Astrocyte of the spinal cord (primary cell): ENCODE results near the gene PXYLP1.
A peak's percentile ranks its signal among the peaks of the same experiment; 100 is the strongest.

Source experiments
- DNase-seq: peaks from one replicate; pipeline ENCODE4 v3.0.0; 2011; ENCODE audit warnings: low read depth, low spot score
- H3K4me3 ChIP-seq: 2 replicates; pipeline ENCODE4 v1.5.1; 2011; ENCODE audit warnings: low read depth, mild to moderate bottlenecking, low read length, moderate library complexity
- in situ Hi-C: cut with HindIII; loops from 2 replicates; pipeline ENCODE4 v1.10.0; 2017; ENCODE audit warnings: low sequenced_read_pairs
- TF ChIP-seq, protein P1 (sequence below): IDR thresholded peaks from 2 replicates; pipeline ENCODE4 v1.5.1; 2012; ENCODE audit warnings: low read depth, mild to moderate bottlenecking, low read length, inconsistent platforms

The PXYLP1 gene

DNA sequence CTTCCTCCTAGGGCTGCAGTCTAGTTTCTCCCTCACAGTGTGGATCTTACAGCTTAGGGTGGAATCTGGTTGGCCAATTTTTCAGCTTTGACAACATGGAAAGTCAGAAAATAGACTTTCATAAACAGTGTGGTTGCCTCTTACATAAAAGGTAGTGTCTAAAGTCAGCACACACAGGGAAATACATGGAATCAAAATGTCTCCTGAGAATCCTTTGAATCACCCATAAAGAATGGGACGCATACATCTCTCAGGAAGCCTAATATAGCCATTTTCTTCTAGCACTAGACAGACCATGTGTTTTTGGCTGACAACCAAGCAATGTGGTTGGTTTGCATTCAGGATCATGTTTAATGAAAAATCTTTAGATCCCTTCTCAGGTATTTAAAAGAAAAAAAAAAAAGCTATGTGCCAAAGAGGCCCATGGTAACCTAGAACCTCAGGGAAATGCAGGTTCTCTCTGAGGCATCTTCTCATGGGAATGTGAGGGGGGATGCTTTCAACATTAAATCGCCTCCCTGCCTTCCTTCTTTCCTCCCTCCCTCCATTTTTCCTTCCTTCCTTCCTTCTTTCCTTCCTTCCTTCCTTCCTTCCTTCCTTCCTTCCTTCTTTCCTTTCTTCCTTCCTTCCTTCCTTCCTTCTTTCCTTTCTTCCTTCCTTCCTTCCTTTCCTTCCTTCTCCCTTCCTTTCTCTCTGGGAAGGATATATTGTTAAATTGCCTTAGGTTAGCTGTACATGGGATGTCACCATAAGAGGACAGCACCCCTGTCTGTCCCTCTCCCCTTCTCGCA, 102.4 kb downstream of the PXYLP1 start:
- TF ChIP-seq, protein P1, sequence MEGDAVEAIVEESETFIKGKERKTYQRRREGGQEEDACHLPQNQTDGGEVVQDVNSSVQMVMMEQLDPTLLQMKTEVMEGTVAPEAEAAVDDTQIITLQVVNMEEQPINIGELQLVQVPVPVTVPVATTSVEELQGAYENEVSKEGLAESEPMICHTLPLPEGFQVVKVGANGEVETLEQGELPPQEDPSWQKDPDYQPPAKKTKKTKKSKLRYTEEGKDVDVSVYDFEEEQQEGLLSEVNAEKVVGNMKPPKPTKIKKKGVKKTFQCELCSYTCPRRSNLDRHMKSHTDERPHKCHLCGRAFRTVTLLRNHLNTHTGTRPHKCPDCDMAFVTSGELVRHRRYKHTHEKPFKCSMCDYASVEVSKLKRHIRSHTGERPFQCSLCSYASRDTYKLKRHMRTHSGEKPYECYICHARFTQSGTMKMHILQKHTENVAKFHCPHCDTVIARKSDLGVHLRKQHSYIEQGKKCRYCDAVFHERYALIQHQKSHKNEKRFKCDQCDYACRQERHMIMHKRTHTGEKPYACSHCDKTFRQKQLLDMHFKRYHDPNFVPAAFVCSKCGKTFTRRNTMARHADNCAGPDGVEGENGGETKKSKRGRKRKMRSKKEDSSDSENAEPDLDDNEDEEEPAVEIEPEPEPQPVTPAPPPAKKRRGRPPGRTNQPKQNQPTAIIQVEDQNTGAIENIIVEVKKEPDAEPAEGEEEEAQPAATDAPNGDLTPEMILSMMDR = no peak
- no peak overlapping the region for H3K4me3 ChIP-seq
- in situ Hi-C loops = no loop called here
- DNase-seq = peak; percentile 70

DNA sequence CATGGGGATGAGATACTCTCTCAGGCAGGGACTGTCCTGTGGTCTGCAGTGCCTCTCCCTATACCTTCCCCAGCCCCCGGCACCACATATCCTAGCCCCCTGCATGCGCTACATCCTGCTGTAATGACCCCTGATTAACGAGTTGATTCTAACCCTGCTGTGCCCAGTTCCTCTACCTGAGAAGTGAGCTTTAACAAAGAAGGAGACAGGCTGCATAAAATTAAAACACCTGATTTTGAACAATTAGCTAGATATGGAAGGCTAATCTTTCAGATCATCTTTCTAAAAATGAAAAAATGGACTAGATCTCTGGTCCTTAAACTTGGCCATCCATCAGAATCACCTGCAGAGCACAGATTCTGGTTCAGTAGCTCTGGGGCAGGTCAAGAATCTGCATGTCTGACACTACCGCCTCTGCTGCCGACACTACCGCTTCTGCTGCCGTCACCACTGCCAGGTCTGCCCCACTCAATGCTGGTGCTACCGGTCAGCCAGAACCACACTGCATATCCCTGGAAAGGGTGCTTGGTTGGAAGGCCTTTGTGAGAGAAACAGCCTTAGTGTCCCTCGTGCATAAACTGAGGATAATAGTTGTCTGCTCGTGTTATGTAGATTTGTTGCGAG, 103.1 kb downstream of the PXYLP1 start:
- in situ Hi-C loops = no loop called here
- no peak for DNase-seq
- TF ChIP-seq, protein P1 = no peak
- no peak overlapping the region for H3K4me3 ChIP-seq

DNA sequence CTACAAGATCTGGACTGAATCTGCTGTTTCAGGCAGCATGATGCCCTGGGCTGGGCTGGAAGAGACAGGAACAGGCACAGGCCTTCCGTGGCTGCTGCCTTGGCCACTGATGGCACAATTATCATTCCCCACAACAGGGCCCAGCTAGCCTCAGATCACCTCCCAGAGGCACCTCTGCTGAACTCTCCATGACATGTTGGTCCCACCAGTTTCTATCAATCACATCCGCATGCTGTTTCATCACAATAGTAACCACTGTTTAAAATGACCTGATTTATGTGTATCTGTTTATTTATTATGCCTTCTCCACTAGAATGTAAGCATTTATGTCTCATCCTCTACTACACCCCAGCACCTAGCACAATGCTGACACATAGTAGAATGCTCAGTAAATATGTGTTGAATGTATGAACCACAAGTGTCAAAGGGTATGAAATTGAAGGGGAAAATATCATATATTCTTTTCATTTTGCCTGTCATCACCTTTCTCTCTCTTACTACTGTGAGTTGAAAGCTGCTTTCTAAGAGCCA, 104.0 kb downstream of the PXYLP1 start:
- TF ChIP-seq, protein P1 = no peak
- H3K4me3 ChIP-seq = no peak overlapping the region
- peak; percentile 31 for DNase-seq
- in situ Hi-C loops = no loop called here

DNA sequence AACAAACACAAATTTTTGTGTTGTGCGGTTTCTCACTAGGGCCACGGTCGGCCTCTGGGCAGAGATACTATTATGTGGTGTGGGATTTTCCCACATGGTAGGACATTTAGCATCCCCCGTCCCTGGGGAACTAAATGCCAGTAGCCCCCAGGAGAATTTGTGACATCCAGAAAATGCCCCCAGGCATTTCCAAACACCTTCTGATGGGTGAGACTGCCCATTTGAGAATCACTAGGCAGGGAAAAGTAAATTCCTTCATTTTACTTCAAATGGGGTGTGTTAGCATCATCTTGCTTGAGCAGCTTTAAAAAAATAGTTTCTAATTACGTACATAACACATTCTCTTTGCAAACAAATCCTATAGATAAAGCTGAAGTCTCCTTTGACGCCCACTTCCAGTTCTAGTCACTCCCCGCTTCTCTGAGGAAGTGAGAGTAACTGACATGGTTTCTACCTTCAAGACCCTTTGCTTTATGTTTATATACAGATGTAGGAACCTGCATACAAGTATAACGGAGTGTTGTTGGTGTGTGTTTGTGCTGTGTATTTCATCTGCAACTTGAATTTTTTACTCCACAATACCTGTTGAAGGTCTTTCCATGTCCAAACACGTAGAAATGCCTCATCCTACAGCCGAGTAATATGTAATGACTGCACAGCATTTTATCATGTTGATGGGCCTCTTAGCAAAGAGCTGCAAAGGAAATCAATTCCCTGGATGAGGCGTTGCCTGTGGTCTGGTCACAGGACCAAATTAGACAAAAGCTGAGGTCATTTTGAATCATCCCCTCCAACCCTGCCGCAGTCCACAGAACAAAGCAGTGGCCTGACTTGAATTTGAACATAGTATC, 105.3 kb downstream of the PXYLP1 start:
- in situ Hi-C loops = no loop called here
- TF ChIP-seq, protein P1 = no peak
- no peak overlapping the region for H3K4me3 ChIP-seq
- DNase-seq = peak; percentile 83

DNA sequence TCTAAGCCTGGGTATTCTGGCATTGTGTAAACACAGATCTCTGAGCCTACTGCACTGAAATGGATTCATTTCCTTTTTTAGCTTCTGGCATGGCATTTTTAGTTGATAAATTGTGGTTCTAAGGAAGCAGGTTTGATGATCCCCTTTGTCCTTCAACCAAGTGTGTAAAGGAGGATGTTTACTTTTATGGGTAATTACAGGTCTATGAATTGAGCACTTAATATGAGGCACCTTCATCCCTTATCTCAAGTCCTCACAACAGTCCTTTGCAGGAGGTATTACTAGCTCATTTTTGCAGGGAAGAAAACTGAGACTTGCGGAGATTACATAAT, 105.9 kb downstream of the PXYLP1 start:
- no peak overlapping the region for H3K4me3 ChIP-seq
- no peak for DNase-seq
- in situ Hi-C loops = no loop called here
- TF ChIP-seq, protein P1 = no peak

DNA sequence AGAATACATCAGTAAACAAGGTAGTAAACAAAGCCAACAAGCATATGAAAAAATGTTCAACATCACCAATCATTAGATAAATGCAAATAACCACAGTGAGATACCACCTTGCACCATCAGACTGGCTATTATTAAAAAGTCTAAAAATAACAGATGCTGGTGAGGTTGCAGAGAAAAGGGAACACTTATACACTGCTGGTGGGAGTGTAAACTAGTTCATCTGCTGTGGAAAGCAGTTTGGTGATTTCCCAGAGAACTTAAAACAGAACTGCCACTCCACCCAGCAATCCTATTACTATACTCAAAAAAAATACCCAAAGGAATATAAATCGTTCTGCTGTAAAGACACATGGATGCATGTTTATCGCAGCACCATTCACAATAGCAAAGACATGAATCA, 106.4 kb downstream of the PXYLP1 start:
- no peak overlapping the region for H3K4me3 ChIP-seq
- in situ Hi-C loops = no loop called here
- no peak for DNase-seq
- TF ChIP-seq, protein P1 = no peak
